Measurements from ENCODE around the gene NPSR1.
"Not testable (repeated sequence)": the region's sequence is repeated elsewhere in the genome, so short reads cannot be mapped to it uniquely, and the experiment has no call there.

Gene NPSR1

GRCh38 chr7:34837316-34837715 lies 179.3 kb downstream of the NPSR1 start:
- no peak for DNase-seq (ENCODE audit: low read depth in 2 of 2)

GRCh38 chr7:34837801-34838201 lies 179.8 kb downstream of the NPSR1 start:
- no peak for DNase-seq (ENCODE audit: low read depth in 2 of 2)

DNA sequence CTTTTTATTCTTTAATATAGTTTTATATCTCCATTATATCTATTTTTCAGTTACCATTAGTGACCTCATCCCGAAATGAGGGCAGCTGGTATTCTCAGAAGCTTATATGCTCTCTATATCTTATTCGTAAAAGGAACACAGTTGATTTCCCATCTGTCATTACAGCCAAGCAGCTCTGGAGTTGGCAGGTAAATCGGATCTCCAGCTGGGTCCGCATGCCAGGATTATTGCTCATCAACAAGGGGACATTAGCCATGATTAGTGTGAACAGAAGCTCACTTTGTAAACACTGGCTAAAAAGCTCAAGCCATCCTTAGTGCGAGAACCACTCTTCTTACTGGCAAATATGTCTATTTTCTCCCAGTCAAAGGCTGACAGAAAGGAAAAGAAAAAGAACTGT lies 180.3 kb downstream of the NPSR1 start:
- no peak for DNase-seq (ENCODE audit: low read depth in 2 of 2)

GRCh38 chr7:34839645-34840044 lies 181.6 kb downstream of the NPSR1 start:
- DNase-seq (ENCODE audit: low read depth in 2 of 2) = no peak

DNA sequence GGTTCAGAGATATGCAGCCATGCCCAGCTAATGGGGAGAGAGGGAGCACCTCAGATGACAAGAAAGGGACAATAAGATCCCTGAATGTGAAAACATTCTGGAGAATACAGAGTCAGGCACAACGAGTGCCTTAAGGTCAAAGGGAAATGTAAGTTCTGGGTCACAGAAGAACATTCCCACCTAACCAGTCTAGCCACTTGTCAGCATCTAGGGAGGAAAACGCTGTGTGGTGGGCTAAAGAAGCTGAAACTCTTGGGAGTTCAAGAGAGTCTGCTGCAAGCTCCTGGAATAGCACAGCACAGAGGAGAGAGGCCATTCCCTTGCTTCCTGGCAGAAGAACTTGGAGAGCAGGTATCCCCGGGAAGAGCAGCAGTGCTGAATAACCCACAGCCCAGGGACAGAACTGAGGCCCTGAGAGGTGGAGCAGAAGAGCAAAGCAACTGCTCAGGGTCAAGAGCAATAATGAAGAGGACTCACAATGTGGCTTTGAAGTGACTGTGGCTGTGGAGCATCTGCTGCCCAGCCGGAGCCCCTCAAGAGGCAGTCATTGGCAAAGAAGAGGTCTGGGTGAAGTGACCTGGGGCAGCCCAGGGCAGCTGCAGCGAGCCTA lies 182.3 kb downstream of the NPSR1 start:
- DNase-seq (ENCODE audit: low read depth in 2 of 2) = no peak

- DNase-seq (ENCODE audit: low read depth in 2 of 2) = no peak
Measured at GRCh38 chr7:34841326-34841725, 183.3 kb downstream of the NPSR1 start.

GRCh38 chr7:34842782-34843181 lies 184.8 kb downstream of the NPSR1 start:
- DNase-seq (ENCODE audit: low read depth in 2 of 2) = no peak

- DNase-seq (ENCODE audit: low read depth in 2 of 2) = no peak
Measured at GRCh38 chr7:34844406-34844805, 186.4 kb downstream of the NPSR1 start.

DNA sequence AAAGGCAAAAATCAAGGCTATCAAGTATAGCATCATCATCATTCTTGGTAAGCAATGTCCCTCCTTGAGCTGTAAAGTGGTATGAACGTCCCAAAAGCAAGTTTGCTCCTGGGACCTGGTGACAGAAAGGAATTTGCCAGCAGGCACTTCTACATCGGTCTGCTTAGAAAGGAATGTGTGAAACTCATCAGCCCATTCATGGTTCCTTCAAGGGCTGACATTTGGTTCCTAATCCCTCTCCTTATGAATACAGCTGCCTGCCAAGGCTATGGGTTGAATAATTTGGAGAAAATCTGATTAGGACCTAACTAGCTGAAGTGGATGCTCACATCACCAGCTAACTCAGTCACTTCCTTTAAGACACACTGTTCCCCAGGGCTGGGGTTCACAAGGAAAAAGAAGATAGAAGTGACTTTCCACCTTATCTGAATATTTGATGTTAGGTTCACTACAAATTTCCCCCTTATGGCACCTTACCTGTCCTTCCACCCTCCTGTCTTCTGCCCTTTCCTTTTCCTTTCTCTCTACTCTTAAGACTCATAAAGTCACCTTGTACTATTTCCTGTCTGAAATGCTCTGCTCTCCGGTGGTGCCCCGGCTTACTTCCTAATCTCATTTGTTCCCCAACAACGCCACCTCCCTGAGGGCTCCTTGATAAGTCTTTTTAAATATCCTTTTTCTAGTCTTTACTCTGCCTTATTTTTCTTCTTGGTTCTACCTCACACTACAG lies 187.1 kb downstream of the NPSR1 start:
- DNase-seq (ENCODE audit: low read depth in 2 of 2) = no peak

- DNase-seq (ENCODE audit: low read depth in 2 of 2) = no peak
Measured at GRCh38 chr7:34845666-34846361, 187.8 kb downstream of the NPSR1 start.

GRCh38 chr7:34846976-34847375 lies 189.0 kb downstream of the NPSR1 start:
- no peak for DNase-seq (ENCODE audit: low read depth in 2 of 2)

GRCh38 chr7:34848670-34849069 lies 190.7 kb downstream of the NPSR1 start:
- DNase-seq (ENCODE audit: low read depth in 2 of 2) = no peak

DNA sequence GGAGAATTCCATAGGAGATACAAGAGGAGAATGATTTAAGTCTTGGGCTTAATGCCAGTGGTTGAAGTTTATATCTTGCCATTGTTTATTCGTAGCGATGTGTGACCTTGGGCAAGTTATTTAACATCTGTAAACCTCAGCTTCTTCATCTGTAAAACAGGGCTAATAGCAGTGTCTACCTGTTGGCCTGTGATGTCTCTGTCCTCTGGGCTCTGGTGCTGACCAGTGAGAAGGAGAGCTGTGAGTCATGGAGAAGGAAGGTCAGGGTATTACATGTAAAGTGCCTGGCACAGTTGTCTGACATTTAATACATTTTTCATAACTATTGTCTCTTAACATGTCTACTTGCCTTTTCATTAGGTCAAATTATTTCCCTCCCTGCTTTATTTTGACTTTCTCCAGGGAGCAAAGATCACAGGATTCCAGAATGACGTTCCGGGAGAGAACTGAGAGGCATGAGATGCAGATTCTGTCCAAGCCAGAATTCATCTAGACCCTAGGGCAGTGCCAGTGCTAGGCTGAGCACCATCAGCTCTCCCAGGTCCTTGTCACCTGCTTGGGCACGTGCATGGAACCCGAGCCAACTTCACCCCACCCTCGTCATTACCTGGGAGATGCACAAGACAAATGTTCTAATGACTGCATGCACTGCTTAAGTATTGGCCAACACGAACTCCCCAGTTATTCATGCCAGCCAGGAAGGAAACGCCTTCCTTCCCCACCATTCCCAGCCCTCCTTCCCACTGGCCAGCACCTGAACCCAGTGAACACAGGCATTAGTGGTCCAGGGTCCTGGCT lies 191.3 kb downstream of the NPSR1 start:
- no peak for DNase-seq (ENCODE audit: low read depth in 2 of 2)

DNA sequence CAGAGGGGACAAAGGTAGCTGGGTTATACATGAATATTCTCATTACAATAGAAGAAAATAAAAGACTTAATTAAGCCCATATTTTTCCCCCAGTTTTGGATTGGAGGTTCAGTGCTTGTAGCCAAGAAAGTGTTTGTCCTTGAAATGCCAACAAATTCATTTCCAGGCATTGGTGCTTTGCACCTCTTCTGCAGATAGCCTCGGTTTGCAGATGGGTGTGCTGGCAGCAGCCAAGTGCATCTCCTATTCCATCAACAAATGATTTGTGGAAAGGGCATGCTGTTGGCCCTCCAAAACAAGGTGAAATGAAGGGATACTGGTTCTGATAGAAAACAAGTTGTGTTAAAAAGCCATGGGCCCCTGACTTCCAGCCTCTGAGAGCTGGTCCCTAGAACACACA lies 192.0 kb downstream of the NPSR1 start:
- DNase-seq (ENCODE audit: low read depth in 2 of 2) = no peak

DNA sequence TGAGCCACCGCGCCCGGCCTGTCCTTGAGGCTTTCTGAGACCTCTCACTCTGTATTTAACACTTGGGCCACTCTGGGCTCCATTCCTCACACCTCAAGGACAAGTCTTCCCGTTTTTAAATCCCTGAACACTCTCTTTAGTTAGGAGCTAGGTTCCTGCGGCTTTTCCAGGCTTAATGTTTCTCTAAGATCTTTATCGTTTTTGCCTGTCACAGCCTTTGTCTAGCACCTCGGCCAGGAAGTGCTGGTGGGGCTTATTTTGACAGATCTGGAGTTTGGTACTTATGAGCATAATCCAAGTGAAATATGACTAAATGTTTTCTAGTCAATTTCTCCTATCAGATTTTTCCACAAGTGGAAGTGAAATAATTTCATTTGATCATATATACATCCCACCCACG lies 192.7 kb downstream of the NPSR1 start:
- no peak for DNase-seq (ENCODE audit: low read depth in 2 of 2)

DNA sequence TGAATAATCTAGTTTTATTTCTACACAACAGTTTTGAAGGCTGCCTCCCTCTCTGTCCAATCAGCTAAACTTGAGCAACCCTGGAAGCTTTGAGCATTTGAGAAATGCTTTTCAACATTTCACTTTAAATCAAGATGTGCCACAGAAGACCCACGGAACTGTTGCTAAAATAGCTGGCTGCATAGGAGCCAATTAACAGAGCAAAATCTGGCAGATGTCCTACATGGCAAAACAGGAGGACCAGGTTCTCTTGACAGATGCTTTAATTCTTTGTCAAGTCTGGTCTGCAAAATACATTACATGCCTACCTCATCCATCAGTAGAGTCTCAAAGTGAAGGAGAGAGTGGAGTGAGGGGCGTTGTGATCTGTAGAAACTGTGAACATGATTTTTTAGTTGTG lies 193.4 kb downstream of the NPSR1 start:
- no peak for DNase-seq (ENCODE audit: low read depth in 2 of 2)

- DNase-seq (ENCODE audit: low read depth in 2 of 2) = not testable (repeated sequence)
Measured at GRCh38 chr7:34858444-34858843, 200.4 kb downstream of the NPSR1 start.

GRCh38 chr7:34859281-34859680 lies 201.3 kb downstream of the NPSR1 start:
- not testable (repeated sequence) for DNase-seq (ENCODE audit: low read depth in 2 of 2)

- not testable (repeated sequence) for DNase-seq (ENCODE audit: low read depth in 2 of 2)
Measured at GRCh38 chr7:34866222-34866621, 208.2 kb downstream of the NPSR1 start.

DNA sequence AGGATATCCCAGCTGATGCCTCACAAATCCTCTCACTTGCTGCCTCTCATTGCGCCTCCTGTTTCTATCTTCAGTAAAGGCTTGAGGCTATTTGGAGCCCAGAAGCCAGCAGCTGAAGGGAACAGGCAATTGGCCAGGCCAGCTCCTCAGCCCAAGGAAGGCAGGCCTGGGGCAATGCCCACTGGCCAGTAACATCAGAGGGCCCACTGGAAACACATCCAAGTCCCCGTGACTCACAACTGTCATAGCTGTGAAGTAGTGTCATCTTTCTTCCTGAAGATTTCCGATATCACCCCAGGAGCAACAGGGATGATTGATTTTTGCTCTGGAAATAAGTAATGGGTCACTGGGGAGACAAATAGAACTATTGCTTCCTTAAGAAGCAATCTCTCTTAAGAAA lies 209.3 kb downstream of the NPSR1 start:
- DNase-seq (ENCODE audit: low read depth in 2 of 2) = not testable (repeated sequence)

DNA sequence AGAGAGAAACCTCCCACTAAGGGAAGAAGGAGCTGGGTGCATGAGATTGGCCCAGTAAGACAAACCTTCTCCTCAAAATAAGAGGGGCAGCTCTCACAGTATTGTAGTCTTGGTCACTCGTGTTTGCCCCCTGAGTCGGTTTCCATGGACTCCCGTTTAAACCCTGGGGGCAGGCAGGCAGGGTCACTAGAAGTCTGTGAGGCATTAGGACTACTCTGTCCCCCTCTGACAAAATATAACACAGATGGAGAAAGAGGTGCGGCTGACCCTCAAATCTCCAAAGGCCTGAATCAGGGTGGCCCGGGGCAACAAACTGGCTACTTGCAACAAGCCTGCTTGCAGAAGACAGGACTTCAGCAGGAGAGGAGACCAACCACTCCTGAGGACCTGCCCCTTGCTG lies 210.6 kb downstream of the NPSR1 start:
- not testable (repeated sequence) for DNase-seq (ENCODE audit: low read depth in 2 of 2)

- no peak for DNase-seq (ENCODE audit: low read depth in 2 of 2)
Measured at GRCh38 chr7:34869057-34869456, 211.0 kb downstream of the NPSR1 start.

All from stimulated activated CD8-positive, alpha-beta memory T cell treated with anti-CD3 and anti-CD28 coated beads, Interleukin-7, amount 100 ng/mL, for 4 hours (primary cell).